Tibial nerve (tissue), 4 donors: ENCODE results near the gene CORO2A. TPM values are rescaled to one million over a fixed set of nuclear protein-coding genes. Genes with fewer than 3 reads are reported as not detected.

ENCODE experiments used
- DNase-seq, 2 donors: peaks; one replicate each; pipeline ENCODE4 v3.0.0-alpha.2; 2019; ENCODE audit warnings: low spot score in 2 of 2
- H3K27ac ChIP-seq, 4 donors: fragments of 200-600 bp; sonication (generic) in 3 of 4; one replicate each; pipeline ENCODE4 v1.5.1; 2017 to 2019; ENCODE audit warnings: mild to moderate bottlenecking in 1 of 4
- H3K27me3 ChIP-seq, 2 donors: fragments of 200-600 bp; sonication (generic) in 1 of 2; one replicate each; pipeline versions ENCODE4 v1.5.1 to v1.6.0; 2017 to 2019
- H3K36me3 ChIP-seq, 3 donors: fragments of 200-600 bp; sonication (generic); one replicate each; pipeline ENCODE4 v1.5.1; 2018 to 2019
- H3K4me1 ChIP-seq, 4 donors: fragments of 200-600 bp; sonication (generic) in 3 of 4; one replicate each; pipeline ENCODE4 v1.5.1; 2017 to 2019
- H3K4me3 ChIP-seq, 4 donors: fragments of 200-600 bp; sonication (generic) in 3 of 4; one replicate each; pipeline ENCODE4 v1.5.1; 2017 to 2019; ENCODE audit warnings: mild to moderate bottlenecking in 1 of 4, moderate library complexity in 1 of 4
- H3K9me3 ChIP-seq, 4 donors: fragments of 200-600 bp; sonication (generic) in 3 of 4; one replicate each; pipeline ENCODE4 v1.5.1; 2017 to 2019
- CTCF ChIP-seq, 5 experiments: fragments of 200-600 bp in 3 of 5; fragments of 450-650 bp in 2 of 5; sonication (generic) in 3 of 5; IDR thresholded peaks; one replicate each; pipeline ENCODE4 v1.5.1; 2016 to 2019; ENCODE audit warnings: antibody characterized with exemption in 5 of 5, mild to moderate bottlenecking in 3 of 5, moderate library complexity in 2 of 5
- EP300 ChIP-seq, 2 donors: sonication (generic); formaldehyde crosslinking; IDR thresholded peaks; one replicate each; pipeline ENCODE4 v1.6.1; 2017; ENCODE audit warnings: antibody characterized with exemption in 2 of 2, mild to moderate bottlenecking in 1 of 2
- POLR2A ChIP-seq, 2 donors: fragments of 450-650 bp; IDR thresholded peaks; one replicate each; pipeline ENCODE4 v1.6.1; 2017; ENCODE audit warnings: antibody characterized with exemption in 2 of 2, mild to moderate bottlenecking in 2 of 2, moderate library complexity in 2 of 2
- WGBS, 2 donors: methylation state at CpG; one replicate each; pipeline ENCODE4 v1.1.5; 2018; 5-methylcytosine and 5-hydroxymethylcytosine counted together
- total RNA-seq, 4 donors: library from RNA; depleted of rRNA; stranded (reverse); fragments of >200 nt; gene quantifications; one replicate each; pipeline ENCODE4 v1.1.0, GENCODE V29; 2016

CORO2A gene
- total RNA-seq, 4 donors from 2014 or later = 1.9 to 3.3 (median 3.2) TPM

GRCh38 chr9:98086461-98086860 lies 106.0 kb downstream of the CORO2A start:
- H3K4me3 ChIP-seq = no peak overlapping the region
- peaks cover 0 to 22% (median 3%) of the 10 kb centered on the region in 4 donors for H3K4me1 ChIP-seq
- H3K27me3 ChIP-seq = no peaks in the 10 kb centered on the region
- no peaks in the 10 kb centered on the region for H3K9me3 ChIP-seq
- peaks cover 0 to 44% (median 1%) of the 10 kb centered on the region in 3 donors for H3K36me3 ChIP-seq
- TF ChIP-seq CTCF (IDR thresholded peaks at IDR 0.05) (no peak), POLR2A (IDR thresholded peaks at IDR 0.05) (no peak), EP300 (IDR thresholded peaks at IDR 0.05) (no peak)
- 93 to 97% methylated on average over 4 of the region's 4 CpGs for WGBS, 2 donors
- H3K27ac ChIP-seq = no peak overlapping the region
- DNase-seq = no peak

DNA sequence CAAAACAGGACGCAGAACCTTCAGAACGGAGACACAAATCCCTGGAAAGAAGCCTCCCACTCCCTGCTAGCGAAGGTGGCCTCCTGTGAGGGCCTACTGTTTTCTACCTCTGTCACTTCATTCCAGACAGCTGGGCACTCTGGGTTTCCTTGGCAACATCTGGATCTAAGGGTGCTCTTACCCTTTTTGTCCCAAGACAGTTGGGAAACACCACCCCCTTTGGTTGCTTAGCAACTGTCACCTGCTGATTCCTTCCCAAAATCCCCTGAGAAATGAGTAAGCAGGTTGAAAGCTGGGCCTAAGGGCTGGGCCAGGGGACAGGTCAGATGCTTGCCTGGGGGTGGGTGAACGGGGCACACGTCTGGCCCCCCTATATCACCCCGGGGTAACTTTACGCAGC lies 106.5 kb downstream of the CORO2A start:
- Histone ChIP-seq H3K4me1 (peaks cover 0 to 22% (median 3%) of the 10 kb centered on the region in 4 donors), H3K36me3 (peaks cover 0 to 49% (median 7%) of the 10 kb centered on the region in 3 donors), H3K4me3 (no peak overlapping the region), H3K27ac (no peak overlapping the region), H3K9me3 (no peaks in the 10 kb centered on the region), H3K27me3 (no peaks in the 10 kb centered on the region)
- DNase-seq = no peak
- whole genome bisulfite sequencing, 2 donors = 79 to 85% methylated on average over 7 of the region's 7 CpGs
- TF ChIP-seq CTCF (IDR thresholded peaks at IDR 0.05) = no peak
- no peak for TF ChIP-seq EP300 (IDR thresholded peaks at IDR 0.05)
- TF ChIP-seq POLR2A (IDR thresholded peaks at IDR 0.05) = no peak

DNA sequence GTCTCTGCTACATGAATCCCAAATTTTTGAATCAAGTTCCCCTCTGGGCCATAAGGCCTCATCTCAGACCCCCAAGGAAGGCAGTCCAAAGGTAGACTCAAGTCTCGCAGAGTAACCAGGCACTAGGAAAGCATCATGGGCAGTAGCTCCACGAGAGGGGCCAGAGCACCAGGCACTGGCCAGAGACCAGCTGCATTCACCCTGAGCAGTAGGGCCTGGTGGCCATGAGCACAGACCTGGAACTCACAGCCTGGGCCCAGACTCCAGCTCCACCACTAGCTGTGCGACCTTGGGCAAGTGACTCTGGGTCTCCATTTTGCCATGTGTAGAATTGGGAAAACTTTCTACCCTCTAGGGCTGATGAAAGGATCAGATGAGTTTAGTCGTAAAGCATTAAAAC lies 107.4 kb downstream of the CORO2A start:
- H3K4me3 ChIP-seq = no peak overlapping the region
- H3K27ac ChIP-seq = no peak overlapping the region
- H3K27me3 ChIP-seq = no peaks in the 10 kb centered on the region
- DNase-seq = no peak
- 84 to 86% methylated on average over 4 of the region's 4 CpGs for WGBS, 2 donors
- peaks cover 0 to 58% (median 11%) of the 10 kb centered on the region in 3 donors for H3K36me3 ChIP-seq
- no peaks in the 10 kb centered on the region for H3K9me3 ChIP-seq
- TF ChIP-seq CTCF (IDR thresholded peaks at IDR 0.05) = no peak
- H3K4me1 ChIP-seq = peaks cover 0 to 22% (median 3%) of the 10 kb centered on the region in 4 donors

DNA sequence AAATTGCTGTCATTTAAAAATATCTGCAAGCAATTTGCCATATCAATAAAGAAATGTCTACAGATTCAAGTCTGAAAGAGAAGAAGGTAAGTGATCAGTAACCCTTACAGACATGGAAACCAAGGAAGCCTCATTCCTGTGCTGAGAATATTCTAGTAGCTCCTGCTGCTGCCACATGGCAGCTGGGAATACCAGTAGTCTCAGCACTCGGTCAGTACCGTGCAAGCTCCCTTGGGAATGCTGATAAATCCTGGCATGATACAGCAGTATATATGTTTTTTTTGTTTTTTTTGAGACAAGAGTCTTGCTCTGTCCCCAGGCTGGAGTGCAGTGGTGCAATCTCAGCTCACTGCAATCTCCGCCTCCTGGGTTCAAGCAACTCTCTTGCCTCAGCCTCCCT lies 108.0 kb downstream of the CORO2A start:
- 85% methylated on average over 3 of the region's 3 CpGs for WGBS, 2 donors
- H3K27me3 ChIP-seq = no peaks in the 10 kb centered on the region
- no peak for DNase-seq
- TF ChIP-seq POLR2A (IDR thresholded peaks at IDR 0.05) = no peak
- H3K27ac ChIP-seq = no peak overlapping the region
- peaks cover 0 to 22% (median 3%) of the 10 kb centered on the region in 4 donors for H3K4me1 ChIP-seq
- H3K36me3 ChIP-seq = peaks cover 0 to 64% (median 11%) of the 10 kb centered on the region in 3 donors
- no peaks in the 10 kb centered on the region for H3K9me3 ChIP-seq
- no peak overlapping the region for H3K4me3 ChIP-seq

DNA sequence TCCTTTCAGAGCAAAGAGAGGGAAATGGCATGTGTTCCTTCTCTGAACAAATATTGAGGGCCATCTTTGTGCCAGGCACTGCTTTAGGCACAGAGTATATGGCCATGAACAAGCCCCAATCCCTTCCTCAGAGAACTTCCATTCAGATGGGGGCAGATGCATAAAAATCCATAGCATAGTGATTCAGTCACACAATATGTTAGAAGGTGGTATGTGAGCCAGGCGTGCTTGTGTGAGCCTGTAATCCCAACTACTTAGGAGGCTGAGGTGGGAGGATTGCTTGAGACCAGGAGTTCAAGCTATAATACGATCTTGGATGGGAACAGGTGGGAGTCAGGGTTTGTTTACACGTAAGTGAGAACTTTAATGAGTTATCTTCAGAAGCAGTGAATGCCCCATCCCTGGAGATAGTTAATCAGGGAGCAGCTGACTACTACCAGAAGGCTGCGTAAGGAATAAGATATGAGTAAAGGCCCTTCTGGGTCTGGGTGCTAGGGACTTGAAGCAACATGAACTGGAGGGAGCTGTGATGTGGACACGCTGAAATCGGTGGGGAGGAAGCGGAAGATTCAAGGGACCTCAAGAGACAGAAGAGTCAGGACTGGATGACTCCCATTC lies 108.8 kb downstream of the CORO2A start:
- Histone ChIP-seq H3K4me1 (peaks cover 0 to 22% (median 3%) of the 10 kb centered on the region in 4 donors), H3K27me3 (no peaks in the 10 kb centered on the region), H3K36me3 (peaks cover 0 to 69% (median 11%) of the 10 kb centered on the region in 3 donors), H3K27ac (peak overlapping the region in 1 of 4 donors; percentile 20), H3K4me3 (no peak overlapping the region), H3K9me3 (no peaks in the 10 kb centered on the region)
- TF ChIP-seq EP300 (IDR thresholded peaks at IDR 0.05) (no peak), CTCF (IDR thresholded peaks at IDR 0.05) (no peak), POLR2A (IDR thresholded peaks at IDR 0.05) (no peak)
- no peak for DNase-seq
- WGBS, 2 donors = 91 to 95% methylated on average over 7 of the region's 7 CpGs
